Breast epithelium (tissue), 3 donors: Measurements from ENCODE around the gene SAMD3.

Source experiments
- CTCF ChIP-seq, 3 donors: fragments of 450-650 bp; IDR thresholded peaks; one replicate each; pipeline ENCODE4 v1.5.1; 2016 to 2017; ENCODE audit warnings: antibody characterized with exemption in 3 of 3, mild to moderate bottlenecking in 3 of 3, moderate library complexity in 3 of 3
- POLR2A ChIP-seq: fragments of 450-650 bp; IDR thresholded peaks from one replicate; pipeline ENCODE4 v1.6.1; 2016; ENCODE audit warnings: antibody characterized with exemption, mild to moderate bottlenecking, moderate library complexity
- POLR2AphosphoS5 ChIP-seq, 3 donors: sonication (generic); formaldehyde crosslinking; IDR thresholded peaks; one replicate each; pipeline ENCODE4 v1.6.1; 2017; ENCODE audit warnings: antibody characterized with exemption in 3 of 3

GRCh38 chr6:130158056-130158455 lies 64.7 kb downstream of the SAMD3 start:
- TF ChIP-seq CTCF (IDR thresholded peaks at IDR 0.05), result no peak
- TF ChIP-seq POLR2A, result no peak
- no peak for TF ChIP-seq POLR2AphosphoS5 (IDR thresholded peaks at IDR 0.05)
